GM12875 (cell line): ENCODE data around the gene JAK1.

Experiments
- H3K4me3 ChIP-seq: one replicate; pipeline ENCODE4 v1.5.1; 2011; ENCODE audit warnings: low read depth, low read length, control low read depth
- TF ChIP-seq, protein P1 (sequence below): IDR thresholded peaks from 2 replicates; pipeline ENCODE4 v1.5.1; 2011; ENCODE audit warnings: low read depth, mild to moderate bottlenecking, control low read depth, inconsistent platforms, low read length, moderate library complexity, borderline replicate concordance; ENCODE audit not compliant: insufficient read depth

Gene JAK1

DNA sequence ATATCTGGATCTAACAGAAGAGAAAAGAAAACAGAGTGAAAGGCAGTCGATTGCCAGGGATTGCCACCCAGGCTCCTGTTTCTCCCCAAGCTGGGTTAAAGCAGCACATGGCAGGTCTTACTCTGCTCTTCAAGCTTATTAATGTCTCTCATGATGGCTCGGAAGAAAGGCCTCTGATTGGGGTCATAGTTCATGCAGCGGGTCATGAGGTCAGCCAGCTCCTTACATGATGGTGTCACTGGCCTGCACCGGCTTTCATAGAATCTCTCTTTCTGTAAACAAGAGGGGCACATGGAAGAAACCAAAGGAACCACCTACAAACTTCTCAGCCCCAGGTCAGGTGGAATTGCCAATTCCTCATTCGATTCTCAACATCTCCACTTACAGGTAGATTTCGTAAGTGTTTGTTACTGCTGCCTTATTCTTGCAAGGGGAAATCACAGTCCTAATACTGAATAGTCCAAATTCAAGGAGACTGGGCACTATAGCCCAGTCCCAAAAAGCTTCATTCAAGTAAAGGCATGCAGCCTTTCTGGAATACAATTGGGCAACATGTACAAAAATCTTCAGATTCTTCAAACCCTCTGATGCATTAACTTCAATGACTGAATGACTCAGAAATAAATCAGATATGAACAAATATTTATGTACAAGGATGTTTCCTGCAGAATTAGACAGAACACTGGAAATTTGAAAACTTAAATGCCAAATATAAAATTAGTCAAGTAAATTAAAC is 124.9 kb downstream of the JAK1 start:
- no peak overlapping the region for H3K4me3 ChIP-seq
- TF ChIP-seq, protein P1, sequence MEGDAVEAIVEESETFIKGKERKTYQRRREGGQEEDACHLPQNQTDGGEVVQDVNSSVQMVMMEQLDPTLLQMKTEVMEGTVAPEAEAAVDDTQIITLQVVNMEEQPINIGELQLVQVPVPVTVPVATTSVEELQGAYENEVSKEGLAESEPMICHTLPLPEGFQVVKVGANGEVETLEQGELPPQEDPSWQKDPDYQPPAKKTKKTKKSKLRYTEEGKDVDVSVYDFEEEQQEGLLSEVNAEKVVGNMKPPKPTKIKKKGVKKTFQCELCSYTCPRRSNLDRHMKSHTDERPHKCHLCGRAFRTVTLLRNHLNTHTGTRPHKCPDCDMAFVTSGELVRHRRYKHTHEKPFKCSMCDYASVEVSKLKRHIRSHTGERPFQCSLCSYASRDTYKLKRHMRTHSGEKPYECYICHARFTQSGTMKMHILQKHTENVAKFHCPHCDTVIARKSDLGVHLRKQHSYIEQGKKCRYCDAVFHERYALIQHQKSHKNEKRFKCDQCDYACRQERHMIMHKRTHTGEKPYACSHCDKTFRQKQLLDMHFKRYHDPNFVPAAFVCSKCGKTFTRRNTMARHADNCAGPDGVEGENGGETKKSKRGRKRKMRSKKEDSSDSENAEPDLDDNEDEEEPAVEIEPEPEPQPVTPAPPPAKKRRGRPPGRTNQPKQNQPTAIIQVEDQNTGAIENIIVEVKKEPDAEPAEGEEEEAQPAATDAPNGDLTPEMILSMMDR = no peak

DNA sequence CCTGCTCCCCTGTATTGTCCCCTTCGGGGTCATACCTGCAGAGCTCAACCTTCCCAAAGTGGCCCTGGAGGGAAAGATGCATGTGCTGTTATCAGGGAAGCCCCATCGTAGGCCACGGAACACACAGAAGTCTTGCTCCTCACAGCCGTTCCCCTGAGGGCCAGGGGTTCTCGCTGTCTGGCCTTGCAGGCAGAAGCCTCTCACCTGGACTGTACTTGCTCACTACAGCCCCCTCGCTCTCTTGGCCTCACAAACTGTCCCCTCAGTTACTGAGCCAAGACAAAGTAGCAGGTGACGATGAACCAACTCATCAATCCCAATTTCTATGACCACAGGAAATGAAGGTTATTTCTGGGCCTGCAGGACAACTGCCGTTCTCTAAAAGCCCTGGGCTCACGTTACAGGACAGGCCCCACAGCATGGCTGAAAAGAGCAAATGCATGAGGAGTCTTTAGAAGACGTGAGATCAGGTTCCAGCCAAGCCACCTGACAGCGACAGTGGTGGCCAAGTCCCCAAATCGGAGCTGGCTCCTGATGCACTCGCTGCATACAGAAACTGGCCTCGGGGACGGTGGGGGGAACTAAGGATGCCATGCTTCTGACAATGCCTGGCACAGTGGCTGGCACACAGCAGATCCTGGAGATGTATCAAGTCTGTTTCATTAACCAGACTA is 126.5 kb downstream of the JAK1 start:
- TF ChIP-seq, protein P1 = no peak
- no peak overlapping the region for H3K4me3 ChIP-seq

DNA sequence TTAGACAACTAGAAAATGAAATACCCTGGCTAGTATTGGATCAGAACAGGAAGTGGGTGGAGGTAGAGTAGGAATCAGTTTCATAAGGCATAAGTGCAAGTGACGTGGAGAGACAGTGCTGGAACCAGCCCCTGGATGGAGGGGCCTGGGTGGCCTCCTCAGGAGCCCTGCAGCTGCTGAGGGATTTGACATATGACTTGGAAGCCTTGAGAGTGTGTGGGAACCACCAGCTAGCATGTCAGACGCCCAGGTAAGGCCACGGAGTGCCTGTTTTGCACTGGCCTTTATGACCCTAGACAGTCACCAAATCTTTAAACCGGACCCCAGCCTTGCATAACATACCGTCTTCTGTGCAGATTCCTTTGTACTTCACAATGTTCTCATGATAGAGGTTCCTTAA is 127.1 kb downstream of the JAK1 start:
- H3K4me3 ChIP-seq = no peak overlapping the region
- TF ChIP-seq, protein P1 = no peak

DNA sequence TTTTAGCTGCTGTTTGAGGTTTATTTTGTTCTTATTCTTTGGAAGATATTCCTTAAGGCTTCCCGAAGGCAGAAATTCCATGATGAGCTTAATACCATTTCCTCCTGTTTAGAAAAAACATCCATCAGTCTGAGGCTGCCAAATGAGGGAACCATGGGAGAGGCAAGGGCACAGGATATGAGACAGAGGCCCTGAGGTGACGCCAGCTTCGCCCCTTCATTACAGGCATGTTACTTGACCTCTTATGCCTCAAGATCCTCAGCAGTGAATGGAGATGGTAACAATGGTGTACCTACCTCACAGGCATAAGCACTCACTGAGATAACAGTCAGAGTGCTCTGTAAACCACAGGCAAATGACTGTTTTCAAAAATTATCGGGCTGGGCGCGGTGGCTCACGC is 127.9 kb downstream of the JAK1 start:
- TF ChIP-seq, protein P1 = no peak
- no peak overlapping the region for H3K4me3 ChIP-seq

DNA sequence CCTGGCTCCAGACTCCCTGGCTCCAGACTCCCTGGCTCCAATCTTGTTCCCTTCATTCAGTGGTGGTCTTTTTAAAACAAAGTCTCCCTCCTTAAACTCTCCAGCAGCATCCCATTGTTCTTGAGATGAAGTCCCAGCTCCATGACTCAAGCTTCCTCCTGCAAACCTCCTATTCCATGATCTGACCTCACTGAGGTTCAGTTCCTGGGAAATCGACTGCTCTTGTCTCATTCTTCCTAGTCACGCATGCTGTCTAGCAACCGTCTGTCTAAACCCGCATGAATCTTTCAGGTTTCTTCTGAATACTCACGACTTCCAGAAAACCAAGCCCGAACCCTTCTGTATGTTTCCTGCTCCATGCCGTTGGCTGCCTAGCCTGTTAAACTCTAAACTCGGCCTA is 129.5 kb downstream of the JAK1 start:
- H3K4me3 ChIP-seq = no peak overlapping the region
- TF ChIP-seq, protein P1 = no peak

DNA sequence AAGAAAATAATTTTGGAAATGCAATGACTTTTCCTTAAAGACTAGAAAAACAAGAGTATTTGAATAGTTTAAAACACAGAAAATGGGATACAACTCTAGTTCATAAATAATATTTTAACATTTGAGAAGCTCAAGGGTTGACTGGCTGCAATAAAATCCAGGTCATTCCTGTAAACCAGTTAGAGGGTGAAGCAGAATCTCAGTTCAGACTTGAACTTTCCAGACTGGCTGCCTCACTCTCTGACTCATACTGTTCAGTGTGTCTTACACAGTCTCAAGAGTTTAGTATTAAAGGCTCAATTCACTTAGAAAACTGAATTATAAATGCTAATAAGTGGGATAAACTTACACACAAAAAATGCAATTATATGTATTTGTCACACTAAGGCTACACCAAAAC is 131.6 kb downstream of the JAK1 start:
- TF ChIP-seq, protein P1 = no peak
- no peak overlapping the region for H3K4me3 ChIP-seq
